ENCODE measurements around the gene LRRC2.
A peak's percentile ranks its signal among the peaks of the same experiment; 100 is the strongest.
"Not testable (repeated sequence)": the region's sequence is repeated elsewhere in the genome, so short reads cannot be mapped to it uniquely, and the experiment has no call there.

Gene LRRC2

DNA sequence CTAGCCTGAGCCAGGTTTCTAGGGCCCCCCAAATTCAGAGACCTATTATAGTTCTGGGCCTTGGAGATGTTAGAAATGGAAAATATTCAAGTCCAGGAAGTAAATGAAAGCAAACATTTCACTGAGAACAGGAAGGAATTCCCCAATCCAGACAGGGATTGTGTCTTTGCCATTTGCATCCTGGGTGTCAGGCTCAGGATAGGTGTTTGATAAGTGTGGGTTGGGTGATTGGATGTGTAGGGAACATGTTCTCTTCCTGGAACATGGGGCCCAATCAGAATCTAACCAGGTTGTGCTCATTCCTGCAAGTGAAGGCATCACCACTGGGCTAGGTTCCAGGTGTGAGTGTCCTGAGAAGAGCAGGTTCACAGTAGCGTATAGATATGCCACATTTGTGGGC lies 14.6 kb upstream of the LRRC2 start:
- no peak for DNase-seq

DNA sequence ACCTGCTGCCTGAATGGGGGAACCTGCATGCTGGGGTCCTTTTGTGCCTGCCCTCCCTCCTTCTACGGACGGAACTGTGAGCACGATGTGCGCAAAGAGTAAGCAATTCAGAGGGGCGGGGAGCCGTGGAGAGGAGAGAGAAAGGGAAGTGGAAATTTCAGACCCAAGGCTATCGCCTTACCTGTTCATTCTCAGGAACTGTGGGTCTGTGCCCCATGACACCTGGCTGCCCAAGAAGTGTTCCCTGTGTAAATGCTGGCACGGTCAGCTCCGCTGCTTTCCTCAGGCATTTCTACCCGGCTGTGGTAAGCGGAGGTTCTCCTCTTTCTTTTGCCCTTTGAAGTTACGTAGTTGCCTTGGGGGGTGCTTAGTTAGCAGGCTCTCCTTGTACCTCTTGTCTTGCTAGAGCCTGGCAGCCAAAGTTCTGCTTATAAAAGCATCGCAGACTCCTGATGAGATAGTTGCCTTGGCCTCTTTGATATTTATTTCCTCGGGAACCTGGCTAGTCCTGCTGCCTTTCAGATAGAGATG lies 13.7 kb upstream of the LRRC2 start:
- DNase-seq, result no peak

DNA sequence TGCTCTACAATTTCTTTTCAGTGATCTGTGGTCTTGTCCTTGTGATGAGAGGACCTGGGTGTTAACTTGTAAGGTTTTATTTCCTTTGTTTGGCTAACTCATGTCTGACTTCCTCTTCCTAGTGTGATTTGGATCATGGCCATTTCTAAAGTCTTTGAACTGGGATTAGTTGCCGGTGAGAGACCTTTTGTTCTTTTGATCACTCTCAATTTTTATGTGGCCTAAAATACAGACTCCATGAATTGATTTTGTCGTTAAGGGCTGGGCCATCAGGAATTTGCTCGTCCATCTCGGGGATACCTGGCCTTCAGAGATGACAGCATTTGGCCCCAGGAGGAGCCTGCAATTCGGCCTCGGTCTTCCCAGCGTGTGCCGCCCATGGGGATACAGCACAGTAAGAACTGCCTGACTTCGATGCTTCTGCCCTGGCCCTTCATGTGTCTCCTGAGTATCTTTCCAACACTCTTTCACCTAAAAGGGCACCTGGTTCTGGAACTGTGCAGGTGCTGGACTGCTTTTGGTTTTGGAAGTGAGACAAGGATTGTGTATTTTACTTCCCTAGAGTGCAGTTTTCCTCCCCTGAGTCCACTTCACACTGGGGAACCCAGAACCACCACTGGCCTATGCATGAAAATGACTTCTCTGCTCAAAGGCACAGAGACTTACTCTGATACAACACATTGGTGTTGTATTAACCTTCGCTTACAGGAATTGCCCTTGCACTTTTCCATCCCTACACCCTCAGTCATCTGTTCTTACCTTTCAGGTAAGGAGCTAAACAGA lies 13.1 kb upstream of the LRRC2 start:
- DNase-seq, result peak; percentile 40

DNA sequence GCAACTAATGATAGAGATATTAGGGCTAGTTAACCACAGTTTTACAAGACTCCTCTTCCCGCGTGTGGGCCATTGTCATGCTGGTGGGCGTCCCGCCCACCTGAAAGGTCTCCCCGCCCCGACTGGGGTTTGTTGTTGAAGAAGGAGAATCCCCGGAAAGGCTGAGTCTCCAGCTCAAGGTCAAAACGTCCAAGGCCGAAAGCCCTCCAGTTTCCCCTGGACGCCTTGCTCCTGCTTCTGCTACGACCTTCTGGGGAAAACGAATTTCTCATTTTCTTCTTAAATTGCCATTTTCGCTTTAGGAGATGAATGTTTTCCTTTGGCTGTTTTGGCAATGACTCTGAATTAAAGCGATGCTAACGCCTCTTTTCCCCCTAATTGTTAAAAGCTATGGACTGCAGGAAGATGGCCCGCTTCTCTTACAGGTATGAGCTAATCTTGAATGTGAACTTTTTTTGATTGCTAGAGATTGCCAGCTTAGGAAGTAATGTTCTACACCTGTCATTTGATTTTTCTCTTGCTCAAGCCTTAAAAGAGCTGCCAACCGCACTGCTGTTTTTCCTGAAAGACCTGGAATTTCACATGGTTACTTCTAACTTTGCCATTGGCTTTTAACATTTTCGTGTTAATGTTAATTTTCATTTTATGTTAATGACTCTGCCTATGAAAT lies 11.6 kb upstream of the LRRC2 start:
- not testable (repeated sequence) for DNase-seq

DNA sequence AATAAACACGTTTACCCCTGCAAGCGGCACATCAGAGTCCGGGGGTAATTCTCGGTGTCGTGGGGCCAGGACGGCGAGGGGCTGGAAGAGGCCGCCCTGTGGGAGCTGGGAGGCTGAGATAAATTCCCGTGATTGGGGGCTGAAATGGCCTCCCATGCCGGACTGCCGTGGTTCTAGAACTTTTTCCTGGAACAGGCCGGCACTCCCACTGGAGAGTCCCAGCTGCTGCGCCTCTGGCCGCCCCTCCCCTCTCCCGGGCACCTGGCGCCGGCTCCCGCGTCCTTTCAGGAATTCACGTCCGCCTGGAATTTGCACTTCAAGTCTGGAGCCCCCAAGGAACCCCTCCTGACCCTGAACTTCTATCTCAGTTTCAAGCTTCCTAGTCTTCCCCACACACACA lies 10.8 kb upstream of the LRRC2 start:
- DNase-seq, result no peak

DNA sequence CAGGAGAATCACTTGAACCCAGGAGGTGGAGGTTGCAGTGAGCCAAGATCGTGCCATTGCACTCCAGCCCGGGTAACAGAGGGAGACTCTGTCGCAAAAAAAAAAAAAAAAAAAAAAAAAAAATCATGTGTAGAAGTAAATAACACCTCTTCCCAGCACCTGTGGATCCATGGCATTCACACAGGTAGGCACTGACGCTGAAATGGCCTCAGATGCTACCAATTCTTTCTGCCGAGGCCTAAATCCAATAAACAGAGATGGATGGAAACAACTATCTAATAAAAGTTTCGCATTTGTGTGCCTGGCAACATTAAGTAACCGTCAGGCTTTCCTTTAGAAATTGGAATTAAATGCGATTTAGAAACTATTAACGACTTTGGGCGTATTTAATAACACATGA lies 10.3 kb upstream of the LRRC2 start:
- no peak for DNase-seq

DNA sequence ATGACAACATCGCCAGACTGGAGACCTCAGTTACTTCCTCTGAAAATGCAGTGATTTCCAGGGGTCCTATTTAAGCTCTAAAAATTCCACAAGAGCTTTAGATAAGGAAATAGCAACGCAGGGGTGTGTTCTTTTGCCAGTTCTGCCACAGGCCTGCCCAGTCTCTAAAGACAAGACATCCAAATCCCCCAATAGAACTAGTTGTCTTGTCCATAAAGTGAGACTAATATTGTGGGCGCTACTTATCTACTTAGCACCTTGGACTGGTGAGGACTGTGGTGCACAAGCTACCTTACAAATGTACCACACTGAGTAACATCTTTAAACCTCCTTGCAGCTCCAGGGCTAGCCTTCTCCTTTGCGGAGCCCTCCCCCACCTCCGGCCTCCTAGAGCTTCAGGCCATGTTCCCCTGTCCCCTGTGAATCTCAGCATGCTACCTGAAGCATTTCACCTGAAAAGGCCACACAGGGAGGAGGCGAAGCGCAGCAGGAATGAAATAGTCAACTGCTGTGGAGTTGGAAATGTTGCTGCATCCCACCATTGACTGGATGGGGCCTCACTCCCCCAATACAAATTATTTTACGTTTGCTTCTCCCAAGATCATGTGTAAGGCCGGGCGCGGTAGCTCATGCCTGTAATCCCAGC lies 9.6 kb upstream of the LRRC2 start:
- DNase-seq, result no peak

DNA sequence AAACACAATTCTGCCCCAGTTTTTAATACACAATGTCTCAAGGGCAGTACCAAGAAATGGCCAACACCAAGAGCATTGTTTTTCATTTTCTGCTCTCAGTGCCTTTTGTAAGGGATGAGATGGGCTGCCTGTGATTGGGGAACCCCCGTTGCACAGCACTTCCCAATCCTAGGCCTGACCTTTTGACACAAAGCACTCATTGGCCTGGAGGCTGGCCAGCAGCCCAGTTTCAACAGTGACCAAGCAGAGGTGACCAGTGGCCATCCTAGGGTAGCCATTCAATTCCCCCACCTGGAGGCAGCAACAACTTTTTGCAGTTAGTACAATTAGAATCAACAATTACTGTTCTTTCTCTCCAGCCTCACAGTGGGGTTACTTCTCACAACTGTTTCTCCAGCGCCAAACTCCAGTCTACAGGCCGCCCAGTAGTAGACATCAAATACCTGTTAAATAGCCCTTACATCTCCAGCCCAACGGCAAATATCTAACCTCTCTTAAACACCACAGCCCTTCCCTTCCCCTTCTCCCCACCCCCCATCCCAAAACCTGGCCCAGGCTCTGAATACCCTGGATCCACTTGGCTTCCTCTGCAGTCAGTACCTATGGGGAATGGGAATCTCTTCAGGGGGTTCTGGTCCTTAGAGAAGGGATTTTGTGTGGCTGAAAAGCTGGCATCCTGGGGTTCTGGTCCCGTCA lies 8.9 kb upstream of the LRRC2 start:
- no peak for DNase-seq

DNA sequence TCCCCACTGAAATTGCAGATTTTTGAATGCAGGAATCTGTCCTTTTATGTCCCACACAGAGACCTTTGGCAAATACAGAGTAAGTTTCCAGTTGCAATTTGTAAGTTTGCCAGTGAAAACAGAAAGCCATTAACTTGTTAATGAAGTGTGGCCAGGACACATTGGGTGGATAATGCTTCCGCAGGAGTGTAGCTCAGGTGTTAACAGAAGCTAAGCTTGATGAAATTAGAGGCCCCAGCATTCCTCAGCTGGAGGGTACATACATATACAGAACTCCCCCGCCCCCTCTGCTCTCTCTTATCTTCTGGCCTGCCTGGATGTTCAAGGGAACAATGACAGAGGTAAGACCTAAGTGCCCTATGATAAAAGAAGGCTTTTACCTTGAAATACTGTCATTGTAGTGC lies 8.1 kb upstream of the LRRC2 start:
- no peak for DNase-seq

DNA sequence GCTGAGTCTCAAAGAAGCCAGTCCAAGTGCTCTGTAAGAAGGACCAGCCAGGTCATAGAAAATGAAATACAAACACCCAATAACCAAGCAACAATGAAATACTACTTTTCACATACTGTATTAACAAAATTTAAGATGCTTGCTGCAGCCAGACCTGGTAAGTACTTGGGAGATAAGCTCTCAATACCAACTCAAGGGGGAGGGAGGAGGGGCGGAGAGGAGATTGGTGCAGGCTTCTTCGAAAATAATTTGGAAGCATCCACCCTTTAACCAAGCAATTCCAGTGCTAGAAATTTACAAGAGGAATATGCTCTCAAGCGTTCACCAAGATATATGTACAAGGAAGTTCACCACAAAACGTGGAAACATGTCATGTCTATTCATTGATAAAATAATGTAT lies 7.6 kb upstream of the LRRC2 start:
- DNase-seq, result no peak

DNA sequence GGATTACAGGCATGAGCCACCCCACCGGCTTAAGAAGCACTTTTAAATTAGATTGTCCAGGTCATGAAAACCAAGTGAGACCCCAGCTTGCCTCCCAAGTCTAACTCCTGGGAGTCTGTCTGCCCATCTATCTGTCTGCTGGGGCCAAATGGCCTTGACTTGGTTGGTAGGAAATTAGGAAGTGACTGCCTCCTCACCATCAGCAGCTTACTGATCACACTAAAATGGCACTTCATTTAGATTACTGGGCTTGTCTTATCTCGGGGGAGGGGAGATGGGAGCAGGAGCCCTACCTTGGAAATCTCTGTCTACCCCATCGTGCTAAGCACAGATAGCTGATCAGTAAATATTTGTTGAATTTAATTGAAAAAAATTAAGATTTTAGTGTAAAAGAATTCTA lies 5.6 kb upstream of the LRRC2 start:
- DNase-seq, result no peak

DNA sequence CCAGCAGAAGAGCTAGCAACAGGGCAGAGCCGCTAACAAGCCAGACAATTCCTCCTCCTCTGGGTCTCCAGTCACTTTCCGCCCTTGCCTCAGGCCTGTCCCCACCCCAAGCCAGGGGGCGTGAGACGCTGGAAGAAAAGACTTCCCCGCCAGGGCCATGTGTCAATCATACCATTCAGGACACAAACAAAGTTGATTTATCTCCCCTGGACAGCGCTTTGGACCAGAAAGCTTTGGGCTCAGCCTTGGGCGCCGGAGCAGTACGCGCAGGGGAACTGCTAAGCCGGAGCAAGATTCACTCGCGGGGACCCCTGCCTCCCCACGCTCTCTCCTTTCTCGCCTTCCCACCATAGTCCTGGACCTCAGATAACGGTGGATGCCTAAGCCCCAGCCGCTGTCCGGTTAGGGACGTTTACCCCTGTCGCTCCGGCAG lies 479 bp downstream of the LRRC2 start:
- DNase-seq, result no peak

DNA sequence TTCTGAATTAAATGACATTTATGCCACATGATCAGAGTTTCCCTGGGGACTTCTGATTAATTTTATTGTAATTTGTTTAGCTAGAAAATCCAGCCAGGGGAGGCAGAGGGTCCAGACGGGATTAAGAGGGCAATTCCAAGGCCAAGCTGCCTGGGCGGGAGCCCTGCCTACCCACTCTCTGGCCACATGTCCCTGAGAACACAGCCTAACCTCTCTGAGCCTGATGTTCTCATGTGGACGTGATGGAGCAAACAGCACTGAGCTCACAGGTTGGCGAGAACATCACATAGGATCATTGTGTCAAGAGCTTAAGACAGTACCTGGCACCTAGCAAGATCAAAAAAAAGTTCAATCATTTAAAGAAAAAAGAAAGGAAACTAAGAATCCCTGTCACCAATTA lies 1.0 kb downstream of the LRRC2 start:
- DNase-seq, result no peak

DNA sequence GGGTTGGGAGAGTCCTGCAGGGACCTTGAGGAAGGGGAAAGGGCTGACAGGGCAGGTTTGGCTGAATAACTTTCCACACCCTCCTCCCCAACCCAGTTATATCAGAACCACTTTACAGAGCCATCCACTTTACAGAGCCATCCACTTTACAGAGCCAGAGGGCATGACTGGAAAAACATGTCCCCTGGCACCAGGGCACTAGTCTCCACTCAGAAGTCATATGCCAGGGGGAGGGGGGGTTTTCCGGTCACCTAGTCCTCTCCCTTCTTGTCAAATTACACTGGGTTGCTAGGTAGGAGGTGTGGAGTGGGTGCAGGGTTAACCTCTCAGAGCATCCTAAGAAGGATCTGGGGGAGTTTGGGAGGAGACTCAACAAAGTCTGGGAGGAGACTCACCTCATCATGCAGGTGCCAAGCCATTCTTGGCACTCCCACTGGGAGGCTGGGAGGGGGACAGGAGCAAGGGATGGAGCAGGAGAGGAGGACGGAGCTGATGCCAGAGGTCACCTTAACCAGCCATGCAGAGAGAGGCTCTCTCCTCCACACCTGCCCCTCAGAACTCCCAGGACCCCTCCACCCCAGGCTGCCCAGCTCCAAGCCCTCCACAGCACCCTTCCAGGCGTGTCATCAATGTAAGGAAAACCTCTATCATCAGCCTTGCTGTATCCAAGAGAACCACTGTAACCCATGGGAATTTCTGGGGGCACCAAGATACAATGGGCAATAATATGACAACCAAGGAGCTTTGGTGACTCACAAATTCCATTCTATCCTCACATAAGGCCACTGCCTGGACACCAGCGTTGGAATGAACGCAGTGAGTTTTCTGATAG lies 1.7 kb downstream of the LRRC2 start:
- no peak for DNase-seq

DNA sequence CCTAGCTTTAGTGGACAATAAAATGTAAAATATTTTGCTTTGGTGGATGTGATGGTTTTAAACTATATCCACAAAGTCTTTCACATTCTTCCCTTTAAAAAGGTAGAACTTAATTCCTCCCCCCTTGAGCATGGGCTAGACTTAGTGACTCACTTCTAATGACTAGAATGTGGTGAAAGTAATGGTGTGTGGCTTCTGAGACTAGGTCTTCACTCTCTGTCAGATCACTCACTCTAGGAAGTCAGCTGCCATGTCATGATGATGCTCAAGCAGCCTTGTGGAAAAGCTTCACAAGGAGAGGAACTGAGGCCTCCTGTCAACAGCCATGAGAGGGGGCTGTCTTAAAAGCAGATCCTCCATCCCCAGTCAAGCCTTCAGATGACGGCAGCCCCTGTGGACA lies 4.2 kb downstream of the LRRC2 start:
- no peak for DNase-seq

DNA sequence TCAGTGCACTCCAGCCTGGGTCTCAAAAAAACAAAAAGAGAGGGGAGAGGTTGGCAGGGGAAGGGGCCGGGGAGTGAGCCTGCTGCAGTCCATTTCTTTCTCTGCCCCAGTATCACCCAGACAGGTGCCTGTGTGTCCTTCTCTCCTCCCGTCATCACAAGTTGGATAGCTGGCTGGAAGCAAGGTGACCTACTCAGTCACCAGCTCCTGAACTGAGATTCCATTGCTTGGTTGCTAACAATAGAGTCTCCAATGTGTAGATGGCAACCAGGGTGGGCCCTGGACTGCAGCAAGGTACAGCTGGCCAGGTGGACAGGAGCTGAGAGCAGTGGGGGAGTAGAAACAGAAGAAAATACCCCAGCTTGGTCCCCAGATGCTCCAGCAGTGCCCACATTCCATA lies 4.6 kb downstream of the LRRC2 start:
- no peak for DNase-seq

DNA sequence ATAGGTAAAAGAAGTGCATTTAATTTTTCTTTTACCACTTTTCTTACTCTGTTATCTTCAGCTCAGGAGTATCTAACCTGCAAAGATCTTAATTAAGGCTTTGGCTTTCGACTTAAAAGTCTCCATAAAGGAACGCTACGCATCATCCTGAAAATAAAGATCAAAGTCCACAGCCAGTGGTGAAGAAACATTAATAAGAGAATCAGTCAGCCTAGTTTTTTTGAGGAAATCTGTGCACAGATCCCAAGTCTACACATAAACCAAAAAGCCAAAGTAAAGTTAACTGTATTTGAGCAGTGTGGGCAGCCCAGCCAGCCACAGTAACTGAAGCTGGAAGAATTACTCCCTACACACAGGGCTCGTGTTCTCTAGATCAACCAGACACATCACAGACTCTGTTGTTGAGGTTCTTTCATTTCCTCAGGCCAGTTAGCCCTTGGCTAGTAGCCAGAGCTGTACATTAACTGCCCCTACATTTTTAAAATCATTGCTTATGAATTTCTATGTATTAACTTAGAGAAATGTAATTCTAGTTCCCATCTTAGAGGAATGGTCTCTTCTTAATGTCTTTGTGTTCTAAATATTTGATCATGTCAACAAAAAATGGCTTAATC lies 6.9 kb downstream of the LRRC2 start:
- no peak for DNase-seq

DNA sequence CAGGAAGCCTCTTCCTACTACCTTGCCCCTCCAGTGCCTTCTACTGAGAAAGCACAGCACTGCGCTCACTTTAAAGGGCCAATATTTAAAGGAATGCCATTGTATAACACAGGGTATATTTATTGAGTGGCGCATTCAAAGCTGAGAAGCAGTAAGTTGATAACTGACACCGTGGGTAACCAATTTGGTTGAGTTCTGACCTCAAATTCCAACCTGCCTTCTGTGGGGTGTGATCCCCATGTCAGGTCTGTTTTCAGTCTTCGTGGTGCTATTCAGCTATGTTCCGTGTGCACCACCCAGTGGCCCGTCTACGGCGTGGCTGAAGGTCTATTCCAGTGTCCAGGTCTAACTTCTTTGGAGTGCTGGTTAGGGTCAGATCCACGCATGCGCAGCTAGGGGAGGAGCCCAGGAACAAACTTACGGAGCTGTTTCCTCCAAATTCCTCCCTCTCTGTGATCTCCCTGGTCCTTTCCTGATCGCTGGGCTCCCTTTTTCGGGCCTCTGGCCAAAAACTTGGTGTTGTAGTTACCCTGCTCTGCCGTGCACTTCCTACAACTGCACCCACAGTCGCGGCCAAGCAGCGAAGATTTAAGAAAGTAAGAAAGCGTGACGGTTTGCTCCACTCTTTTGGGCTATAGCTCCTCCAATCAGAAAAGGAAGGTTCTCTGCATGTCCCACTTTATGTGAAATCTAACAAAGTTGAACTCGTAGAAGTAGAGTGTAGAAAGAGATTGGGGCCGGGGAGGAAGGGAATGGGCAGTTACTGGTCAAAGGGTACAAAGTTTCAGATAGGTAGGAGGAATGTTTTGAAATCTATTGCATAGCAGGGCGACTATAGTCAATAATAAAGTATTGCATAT lies 7.7 kb downstream of the LRRC2 start:
- DNase-seq, result no peak

DNA sequence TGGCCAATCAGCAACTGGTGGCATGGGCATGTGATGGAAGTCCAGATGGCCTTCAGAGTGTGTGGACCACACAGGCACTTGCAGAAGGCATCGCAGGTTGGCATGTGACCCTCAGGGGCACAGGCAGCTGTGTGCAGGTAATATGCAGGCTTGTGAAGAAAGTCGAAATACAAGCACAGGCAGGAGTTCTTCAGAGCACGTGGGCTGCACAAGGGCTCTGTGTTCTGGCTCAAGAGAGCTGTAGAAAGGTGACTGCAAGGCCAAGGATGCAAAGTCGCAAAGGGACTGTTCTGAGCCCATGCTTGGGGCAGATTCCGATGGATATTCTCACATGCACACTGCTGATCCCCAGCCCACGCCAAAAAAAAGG lies 8.3 kb downstream of the LRRC2 start:
- DNase-seq, result no peak

DNA sequence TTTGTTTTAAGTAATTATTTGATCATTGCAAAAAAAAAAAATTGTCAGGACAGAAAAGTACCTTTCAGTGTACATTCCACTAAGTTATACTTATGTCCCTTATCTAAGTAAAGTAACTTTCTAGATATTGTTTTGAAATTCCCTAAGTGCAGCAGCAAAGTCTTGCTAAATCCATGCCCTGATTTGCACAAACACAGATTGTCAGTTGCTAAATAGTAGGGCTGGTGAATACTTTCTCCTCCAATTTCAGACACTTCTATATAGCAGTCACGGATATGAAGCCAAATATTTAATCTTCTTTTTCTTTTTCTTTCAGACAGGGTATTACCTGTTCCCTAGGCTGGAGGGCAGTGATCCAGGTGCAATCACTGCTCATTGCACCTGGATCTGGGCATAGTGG lies 12.9 kb downstream of the LRRC2 start:
- no peak for DNase-seq

DNA sequence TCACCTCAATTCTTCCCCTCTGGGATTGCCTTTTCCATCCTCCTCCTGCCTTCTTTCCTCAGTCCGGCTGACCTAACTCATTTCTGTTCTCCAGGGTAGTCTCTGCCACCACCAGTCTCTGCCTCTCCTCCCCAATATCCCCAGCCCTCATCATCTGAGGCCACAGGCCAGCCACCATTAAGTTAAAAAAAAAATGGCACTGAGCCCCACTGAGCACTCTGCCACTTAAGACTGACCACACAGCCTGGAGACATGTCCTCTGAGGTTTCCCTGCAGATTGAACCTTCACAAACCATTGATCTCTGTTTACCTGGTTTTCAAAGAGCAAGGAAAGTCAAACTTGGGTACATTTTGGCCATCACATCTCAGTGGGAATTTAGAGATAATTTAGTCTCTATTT lies 13.6 kb downstream of the LRRC2 start:
- DNase-seq, result no peak

All from DMS153 (cell line).